GM12878 (cell line): ENCODE measurements around the gene LRRC59. TPM values are rescaled to one million over a fixed set of nuclear protein-coding genes. Genes with fewer than 3 reads are reported as not detected.

ENCODE experiments used
- ATAC-seq: fragments of 200-7000 bp; cut with Tn5 transposase; 3 replicates; pipeline ENCODE4 v1.9.1; 2020; ENCODE audit warnings: mild to moderate bottlenecking, moderate library complexity
- Bru-seq: library from RNA; stranded (reverse); fragments of 400-500 nt; gene quantifications from one replicate; lab custom pipeline; 2021; lab: Mats Ljungman, UMichigan
- BruChase-seq, 2 experiments: library from RNA; stranded (reverse); fragments of 400-500 nt; gene quantifications; one replicate each; lab custom pipeline; 2021; lab: Mats Ljungman, UMichigan
- BruUV-seq: library from RNA; stranded (reverse); fragments of 400-500 nt; replicated peaks from 2 replicates; lab custom pipeline; 2021; lab: Mats Ljungman, UMichigan
- CTCF ChIA-PET: fragments of 300-600 bp; sonication (Branson Sonifier 250); formaldehyde crosslinking; extraction: SDS; loops from one replicate; lab custom pipeline; 2021; ENCODE audit warnings: inconsistent platforms; lab: Yijun Ruan, JAX
- POLR2A ChIA-PET: fragments of 350-600 bp; formaldehyde crosslinking; extraction: SDS; loops from one replicate; lab custom pipeline; 2021; ENCODE audit warnings: inconsistent platforms; lab: Charles Lee
- RAD21 ChIA-PET: fragments of 300-600 bp; sonication (Branson Sonifier 250); formaldehyde crosslinking; loops from one replicate; lab custom pipeline; 2023; ENCODE audit warnings: antibody characterized with exemption; ENCODE audit not compliant: unreplicated experiment; lab: Charles Lee
- SMC1A ChIA-PET: fragments of 300-600 bp; sonication (Branson Sonifier 250); formaldehyde crosslinking; loops from one replicate; lab custom pipeline; 2023; ENCODE audit not compliant: unreplicated experiment, uncharacterized antibody; lab: Charles Lee
- DNase-seq: peaks from one replicate; pipeline ENCODE4 v3.0.0-alpha.2; 2011; ENCODE audit warnings: low read depth, low spot score
- FAIRE-seq: peaks from 3 replicates; lab custom pipeline; 2011; peaks lifted over from hg19 to GRCh38; lab: Jason Lieb, UNC
- H2AFZ ChIP-seq: 2 replicates; pipeline ENCODE4 v1.6.0; 2011; ENCODE audit warnings: low read depth, low read length, control low read depth; ENCODE audit not compliant: control insufficient read depth
- H3K27ac ChIP-seq: 2 replicates; pipeline ENCODE4 v1.5.1; 2011; ENCODE audit warnings: control low read depth; ENCODE audit not compliant: control insufficient read depth, insufficient read depth
- H3K27me3 ChIP-seq, 2 experiments: replicated peaks in 1 of 2; 2 replicates each; pipeline versions ENCODE4 v1.6.0 to v1.6.1; 2011; ENCODE audit warnings: low read length in 1 of 2; ENCODE audit not compliant: control insufficient read depth in 2 of 2, insufficient read depth in 2 of 2
- H3K36me3 ChIP-seq, 2 experiments: 2 replicates each; pipeline ENCODE4 v1.5.1; 2011; ENCODE audit warnings: low read length in 1 of 2; ENCODE audit not compliant: control insufficient read depth in 2 of 2, insufficient read depth in 2 of 2
- H3K4me1 ChIP-seq: 2 replicates; pipeline ENCODE4 v1.6.1; 2011; ENCODE audit warnings: mild to moderate bottlenecking, low read length, moderate library complexity, mixed read lengths; ENCODE audit not compliant: control insufficient read depth, insufficient read depth
- H3K4me2 ChIP-seq: 2 replicates; pipeline ENCODE4 v1.6.0; 2011; ENCODE audit warnings: control low read depth; ENCODE audit not compliant: control insufficient read depth, insufficient read depth
- H3K4me3 ChIP-seq: fragments of 200-600 bp; sonication (generic); 2 replicates; pipeline ENCODE4 v1.5.1; 2016
- H3K79me2 ChIP-seq: 2 replicates; pipeline ENCODE4 v1.6.0; 2011; ENCODE audit warnings: low read length; ENCODE audit not compliant: control insufficient read depth, insufficient read depth
- H3K9ac ChIP-seq: 2 replicates; pipeline ENCODE4 v1.8.0; 2011; ENCODE audit warnings: low read length, control low read depth, mixed read lengths; ENCODE audit not compliant: control insufficient read depth, insufficient read depth
- H3K9me3 ChIP-seq: replicated peaks from 3 replicates; pipeline ENCODE4 v1.5.1; 2011; ENCODE audit warnings: mild to moderate bottlenecking, low read length; ENCODE audit not compliant: control insufficient read depth, insufficient read depth
- H4K20me1 ChIP-seq: 2 replicates; pipeline ENCODE4 v1.6.0; 2011; ENCODE audit not compliant: control insufficient read depth, insufficient read depth
- ASH2L ChIP-seq: fragments of 300-600, 200-600 bp; sonication (generic); IDR thresholded peaks from 2 replicates; pipeline ENCODE4 v1.6.1; 2017; ENCODE audit warnings: low read depth, mild to moderate bottlenecking, borderline replicate concordance
- ATF7 ChIP-seq: fragments of 450-650 bp; IDR thresholded peaks from 2 replicates; pipeline ENCODE4 v1.6.1; 2016; ENCODE audit warnings: low read depth, mild to moderate bottlenecking
- BACH1 ChIP-seq: fragments of 450-650 bp; IDR thresholded peaks from 2 replicates; pipeline ENCODE4 v1.6.1; 2017; ENCODE audit warnings: mild to moderate bottlenecking, borderline replicate concordance
- BCLAF1 ChIP-seq: fragments of 450-650 bp; IDR thresholded peaks from 2 replicates; pipeline ENCODE4 v1.6.1; 2017; ENCODE audit warnings: antibody characterized with exemption, mild to moderate bottlenecking, moderate library complexity
- CBX3 ChIP-seq: fragments of 200-600 bp; sonication (generic); IDR thresholded peaks from 2 replicates; pipeline ENCODE4 v1.6.1; 2016; ENCODE audit warnings: low read depth, borderline replicate concordance
- DPF2 ChIP-seq: fragments of 450-650 bp; IDR thresholded peaks from 2 replicates; pipeline ENCODE4 v1.6.1; 2017; ENCODE audit warnings: mild to moderate bottlenecking
- IRF4 ChIP-seq: IDR thresholded peaks from 2 replicates; pipeline ENCODE4 v1.6.1; 2011; ENCODE audit warnings: low read depth, low read length
- KLF5 ChIP-seq: fragments of 450-650 bp; IDR thresholded peaks from 2 replicates; pipeline ENCODE4 v1.6.1; 2014; ENCODE audit warnings: mild to moderate bottlenecking; ENCODE audit not compliant: partially characterized antibody
- NR2C1 ChIP-seq: fragments of 450-650 bp; IDR thresholded peaks from 2 replicates; pipeline ENCODE4 v1.6.1; 2017; ENCODE audit warnings: antibody characterized with exemption, mild to moderate bottlenecking, moderate library complexity
- PAX8 ChIP-seq: fragments of 450-650 bp; IDR thresholded peaks from 2 replicates; pipeline ENCODE4 v1.6.1; 2017; ENCODE audit warnings: mild to moderate bottlenecking, moderate library complexity
- RB1 ChIP-seq: fragments of 450-650 bp; formaldehyde crosslinking; IDR thresholded peaks from 2 replicates; pipeline ENCODE4 v1.6.1; 2017; ENCODE audit warnings: mild to moderate bottlenecking, borderline replicate concordance
- RELA ChIP-seq: fragments of 450-650 bp; IDR thresholded peaks from 2 replicates; pipeline ENCODE4 v1.8.0; 2014; ENCODE audit warnings: borderline replicate concordance; ENCODE audit not compliant: partially characterized antibody
- ZNF274 ChIP-seq: IDR thresholded peaks from one replicate; pipeline ENCODE4 v1.8.0; 2011; ENCODE audit not compliant: insufficient read length, insufficient read depth
- ZNF384 ChIP-seq: IDR thresholded peaks from 2 replicates; pipeline ENCODE4 v1.6.1; 2012; ENCODE audit warnings: low read depth, mild to moderate bottlenecking, low read length, improper control_type of control experiment, borderline replicate concordance
- WGBS: methylation state at CpG from one replicate; pipeline ENCODE4 v1.1.6; 2016; ENCODE audit warnings: low lambda C conversion rate; ENCODE audit not compliant: insufficient replicate concordance, insufficient coverage; ENCODE audit errors: missing lambda C conversion rate; 5-methylcytosine and 5-hydroxymethylcytosine counted together
- in situ Hi-C: fragments of 300-500 bp; cut with MboI; formaldehyde crosslinking; loops from 9 replicates; pipeline ENCODE4 v1.14.3; 2018; ENCODE audit warnings: mixed read lengths
- intact Hi-C: fragments of 100-400 bp; cut with micrococcal nuclease; formaldehyde crosslinking; loops from one replicate; pipeline ENCODE4 v1.14.2; 2022; ENCODE audit not compliant: unreplicated experiment
- long read RNA-seq, 2 experiments: library from polyadenylated mRNA; unstranded; transcript quantifications; one replicate each; pipeline ENCODE4 v2.0.0, GENCODE V29; 2019 to 2020
- polyA minus RNA-seq, 3 experiments: library from RNA; depleted of rRNA, polyadenylated mRNA; stranded (reverse); fragments of >200 nt; gene quantifications; 2 replicates each; pipeline ENCODE4 v1.2.3, GENCODE V29; 2011
- polyA plus RNA-seq, 11 experiments: library from polyadenylated mRNA; depleted of rRNA in 4 of 11; unstranded in 6 of 11; stranded (reverse) in 5 of 11; fragments of >200 nt; fragmentation: Nextera tagmentation in 4 of 11; fragmentation: Illumina TruSeq in 1 of 11; extraction: Ambion mirVana in 4 of 11; extraction: Trizol in 1 of 11; gene quantifications; 1 replicate in 1 of 11; 2 replicates in 10 of 11; pipeline versions ENCODE4 v1.2.1 to v1.2.3, GENCODE V29; 2011 to 2016; ENCODE audit warnings: inconsistent platforms in 2 of 11, missing spikeins in 2 of 11, low read depth in 1 of 11
- total RNA-seq, 4 experiments: library from RNA; depleted of rRNA in 3 of 4; stranded (reverse); fragments of >200 nt in 3 of 4; fragmentation: Illumina TruSeq in 1 of 4; extraction: Trizol in 1 of 4; gene quantifications; 2 replicates each; pipeline versions ENCODE4 v1.2.1 to v1.2.3, GENCODE V29; 2013 to 2021
- TF ChIP-seq, protein P1 (sequence below): fragments of 450-650 bp; IDR thresholded peaks from 2 replicates; pipeline ENCODE4 v1.6.1; 2016; ENCODE audit warnings: mild to moderate bottlenecking

The LRRC59 gene
- total RNA-seq (2013; cell fraction: nucleolus; rRNA removed): 44.7 and 47.5 TPM in 2 replicates
- total RNA-seq (2014; rRNA removed): 64.3 and 72.4 TPM in 2 replicates
- total RNA-seq (2014; rRNA removed; fragmentation: Illumina TruSeq; extraction: Trizol): 49.2 and 54.2 TPM in 2 replicates
- total RNA-seq (2021): 79.2 and 82.2 TPM in 2 replicates
- 37.4 TPM for polyA plus RNA-seq (2011; ENCODE audit: low read depth)
- polyA plus RNA-seq (2011; rRNA removed): 34.1 and 53.4 TPM in 2 replicates
- polyA plus RNA-seq (2011; cell fraction: cytosol; rRNA removed): 40.1 and 42.1 TPM in 2 replicates
- polyA plus RNA-seq (2011; cell fraction: nucleus; rRNA removed): 34.9 and 44.1 TPM in 2 replicates
- 43.8 and 56.7 TPM in 2 replicates for polyA plus RNA-seq (2012)
- polyA plus RNA-seq (2014; fragmentation: Illumina TruSeq; extraction: Trizol): 59.2 and 70.4 TPM in 2 replicates
- polyA plus RNA-seq (2014; fragmentation: Nextera tagmentation; extraction: Ambion mirVana): 10 to 100 TPM in 1 of 2 experiments, 1 to 10 TPM in 1; 8.8 to 17.9 TPM
- polyA plus RNA-seq (2014; rRNA removed): 55.7 and 63.3 TPM in 2 replicates
- 10 to 100 TPM; 75.5 to 81.2 TPM for polyA plus RNA-seq (2016; fragmentation: Nextera tagmentation; extraction: Ambion mirVana)
- polyA minus RNA-seq (2011; rRNA and poly(A)+ RNA removed): 53.7 and 74.0 TPM in 2 replicates
- 17.4 and 25.3 TPM in 2 replicates for polyA minus RNA-seq (2011; cell fraction: cytosol; rRNA and poly(A)+ RNA removed)
- 22.2 and 37.4 TPM in 2 replicates for polyA minus RNA-seq (2011; cell fraction: nucleus; rRNA and poly(A)+ RNA removed)
- Bru-seq, nascent RNA: percentile 94 among the genes with signal in this experiment
- BruChase-seq, experiment 1, labeled RNA remaining after a 6-hour chase: percentile 89 among the genes with signal in this experiment
- percentile 93 among the genes with signal in this experiment for BruChase-seq, experiment 2, labeled RNA remaining after a 2-hour chase
- long read RNA-seq, experiment 1, transcript LRRC59-201 (7 exons, 2,910 nt): major isoform, 66 of 74 reads
- long read RNA-seq, experiment 1, partial matches to known transcripts: 1 of 74 reads
- long read RNA-seq, experiment 1, other reads (novel, unspliced or antisense): 7 of 74 reads
- long read RNA-seq, experiment 2, transcript LRRC59-201 (7 exons, 2,910 nt): major isoform, 8 of 20 reads
- long read RNA-seq, experiment 2, partial matches to known transcripts: 1 of 20 reads
- long read RNA-seq, experiment 2, other reads (novel, unspliced or antisense): 11 of 20 reads

DNA sequence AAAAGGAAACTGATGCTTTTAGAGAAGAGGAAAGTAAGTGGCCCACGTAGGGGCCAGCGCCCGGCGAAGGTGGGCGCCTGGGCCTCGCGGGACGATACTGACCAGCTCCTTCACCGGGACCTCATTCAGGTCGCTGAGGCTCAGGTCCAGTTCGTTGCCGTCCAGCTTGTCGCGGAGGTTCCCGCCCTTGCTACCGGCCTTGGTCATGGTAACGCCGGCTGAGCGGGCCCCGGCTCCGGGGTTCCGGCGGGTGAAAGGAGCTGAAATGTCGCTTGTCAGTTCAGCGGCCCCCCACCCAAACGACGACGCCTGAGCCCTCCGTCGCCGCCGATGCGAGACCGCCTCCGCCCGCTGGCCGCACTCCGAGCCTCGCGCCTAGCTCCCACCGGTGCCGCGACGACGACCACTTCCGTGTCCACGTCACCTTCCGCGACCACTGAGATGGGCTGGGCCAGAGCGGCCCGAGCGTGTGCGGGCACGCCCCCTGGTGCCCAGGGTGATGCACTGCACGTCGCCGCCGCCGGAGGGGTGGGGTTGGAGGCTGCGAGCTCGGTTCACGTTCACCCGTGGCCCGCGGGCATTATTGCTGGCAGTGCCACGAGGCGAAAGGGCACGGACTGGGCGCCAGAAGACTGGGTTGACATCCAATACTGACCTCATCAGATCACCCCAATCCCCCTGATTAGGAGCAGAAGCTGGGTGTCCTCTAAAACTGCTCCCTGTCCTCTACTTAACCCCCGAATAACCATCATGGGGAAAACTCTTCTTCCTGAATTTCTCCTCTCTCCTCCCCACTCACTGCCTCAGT, at the start of gene LRRC59:
Gene LRRC59, minus strand, starts transcription at position 413 of the 808 bp plus-strand sequence. Its CDS starts 206 bp downstream, at position 207.
- peaks cover 5% of the 10 kb centered on the region for H3K4me1 ChIP-seq
- H2AFZ ChIP-seq: peak within 1 kb of the TSS; percentile 84
- ChIA-PET SMC1A (interaction anchor here (0.8 to 4.6 kb wide), 14 partner anchors 13 to 87 kb away, joined by 3 to 26 read pairs (median 4); partner anchors contain the start of gene RSAD1), POLR2A (interaction anchor here (0.6 to 3.3 kb wide), 16 partner anchors 10 to 145 kb away, joined by 3 to 31 read pairs (median 4); partner anchors contain the start of genes ACSF2, EME1, MRPL27 and RSAD1), RAD21 (interaction anchor here (0.6 to 4.2 kb wide), 15 partner anchors 15 to 234 kb away, joined by 3 to 32 read pairs (median 4); partner anchors contain the start of genes ACSF2, COL1A1 and RSAD1), CTCF (interaction anchor here (0.6 to 5.7 kb wide), 41 partner anchors 9 to 550 kb away, joined by 3 to 83 read pairs (median 5); partner anchors contain the start of genes ACSF2, COL1A1, EME1 and MRPL27)
- peak within 1 kb of the TSS; percentile 81 for H3K27ac ChIP-seq
- H3K36me3 ChIP-seq: peaks cover 12% of the 10 kb centered on the region in 2 experiments
- peak within 1 kb of the TSS; percentile 90 for H3K4me2 ChIP-seq
- BruUV-seq: TSS peak; percentile 57
- no peaks in the 10 kb centered on the region for H4K20me1 ChIP-seq
- H3K9ac ChIP-seq: peak within 1 kb of the TSS; percentile 89
- H3K4me3 ChIP-seq: peak within 1 kb of the TSS; percentile 93
- intact Hi-C loops: loop anchor here (1.0 to 2.0 kb wide), 3 partner anchors 24 to 81 kb away; partner anchors contain the start of genes ACSF2 and RSAD1
- 1% methylated on average over 63 of the region's 70 CpGs for WGBS
- in situ Hi-C loops: no loop called here
- H3K27me3 ChIP-seq: no peaks in the 10 kb centered on the region
- peak; percentile 55 for DNase-seq
- no peaks in the 10 kb centered on the region for H3K9me3 ChIP-seq
- H3K79me2 ChIP-seq: peaks cover 37% of the 10 kb centered on the region
- ATAC-seq: peak; percentile 97
- peak; percentile 64 for FAIRE-seq
- TF ChIP-seq BCLAF1: no peak
- TF ChIP-seq KLF5: no peak
- peak; percentile 76 for TF ChIP-seq IRF4
- peak; percentile 78 for TF ChIP-seq ATF7
- no peak for TF ChIP-seq ZNF274
- TF ChIP-seq DPF2: peak; percentile 86
- TF ChIP-seq RB1: no peak; the same call in 1 of the 2 replicates
- no peak for TF ChIP-seq CBX3
- peak; percentile 96 for TF ChIP-seq BACH1
- no peak for TF ChIP-seq ASH2L
- TF ChIP-seq PAX8: no peak
- TF ChIP-seq RELA: peak; percentile 79
- TF ChIP-seq, protein P1, sequence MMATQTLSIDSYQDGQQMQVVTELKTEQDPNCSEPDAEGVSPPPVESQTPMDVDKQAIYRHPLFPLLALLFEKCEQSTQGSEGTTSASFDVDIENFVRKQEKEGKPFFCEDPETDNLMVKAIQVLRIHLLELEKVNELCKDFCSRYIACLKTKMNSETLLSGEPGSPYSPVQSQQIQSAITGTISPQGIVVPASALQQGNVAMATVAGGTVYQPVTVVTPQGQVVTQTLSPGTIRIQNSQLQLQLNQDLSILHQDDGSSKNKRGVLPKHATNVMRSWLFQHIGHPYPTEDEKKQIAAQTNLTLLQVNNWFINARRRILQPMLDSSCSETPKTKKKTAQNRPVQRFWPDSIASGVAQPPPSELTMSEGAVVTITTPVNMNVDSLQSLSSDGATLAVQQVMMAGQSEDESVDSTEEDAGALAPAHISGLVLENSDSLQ: 0 out of 2 replicates have a peak, but pooled peaks have one; percentile 7
- no peak for TF ChIP-seq ZNF384
- peak; percentile 63 for TF ChIP-seq NR2C1
